NCI-H2171 (cell line): ENCODE measurements around the gene CELF4.
"Not testable (repeated sequence)": the region's sequence is repeated elsewhere in the genome, so short reads cannot be mapped to it uniquely, and the experiment has no call there.

Experiments used
- DNase-seq: peaks from one replicate; lab custom pipeline; 2025; lab: John Stamatoyannopoulos, UW

Gene CELF4

GRCh38 chr18:37390687-37391086 lies 174.9 kb downstream of the CELF4 start:
- no peak for DNase-seq

GRCh38 chr18:37389684-37390368 lies 175.8 kb downstream of the CELF4 start:
- no peak for DNase-seq

GRCh38 chr18:37389041-37389440 lies 176.6 kb downstream of the CELF4 start:
- DNase-seq = no peak

DNA sequence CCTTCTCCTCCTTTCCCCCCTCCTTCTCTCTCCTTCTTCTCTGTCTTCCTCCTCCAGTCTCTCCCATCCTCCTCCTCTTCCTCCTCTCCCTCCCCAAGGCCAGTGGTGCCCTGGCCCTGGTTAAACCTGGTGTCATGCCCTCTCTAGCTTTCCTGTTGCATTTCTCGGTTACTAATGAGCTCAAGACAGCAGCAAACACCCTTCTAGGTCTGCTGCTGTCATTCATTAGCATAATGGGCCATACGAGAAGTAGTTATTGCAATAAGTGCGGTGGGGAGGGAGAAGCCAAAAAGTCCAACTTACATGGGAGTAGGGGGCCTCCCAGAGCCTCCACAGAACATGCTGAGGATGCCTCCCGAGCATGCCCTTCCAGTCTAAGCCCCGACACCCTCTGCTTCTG lies 177.2 kb downstream of the CELF4 start:
- no peak for DNase-seq

DNA sequence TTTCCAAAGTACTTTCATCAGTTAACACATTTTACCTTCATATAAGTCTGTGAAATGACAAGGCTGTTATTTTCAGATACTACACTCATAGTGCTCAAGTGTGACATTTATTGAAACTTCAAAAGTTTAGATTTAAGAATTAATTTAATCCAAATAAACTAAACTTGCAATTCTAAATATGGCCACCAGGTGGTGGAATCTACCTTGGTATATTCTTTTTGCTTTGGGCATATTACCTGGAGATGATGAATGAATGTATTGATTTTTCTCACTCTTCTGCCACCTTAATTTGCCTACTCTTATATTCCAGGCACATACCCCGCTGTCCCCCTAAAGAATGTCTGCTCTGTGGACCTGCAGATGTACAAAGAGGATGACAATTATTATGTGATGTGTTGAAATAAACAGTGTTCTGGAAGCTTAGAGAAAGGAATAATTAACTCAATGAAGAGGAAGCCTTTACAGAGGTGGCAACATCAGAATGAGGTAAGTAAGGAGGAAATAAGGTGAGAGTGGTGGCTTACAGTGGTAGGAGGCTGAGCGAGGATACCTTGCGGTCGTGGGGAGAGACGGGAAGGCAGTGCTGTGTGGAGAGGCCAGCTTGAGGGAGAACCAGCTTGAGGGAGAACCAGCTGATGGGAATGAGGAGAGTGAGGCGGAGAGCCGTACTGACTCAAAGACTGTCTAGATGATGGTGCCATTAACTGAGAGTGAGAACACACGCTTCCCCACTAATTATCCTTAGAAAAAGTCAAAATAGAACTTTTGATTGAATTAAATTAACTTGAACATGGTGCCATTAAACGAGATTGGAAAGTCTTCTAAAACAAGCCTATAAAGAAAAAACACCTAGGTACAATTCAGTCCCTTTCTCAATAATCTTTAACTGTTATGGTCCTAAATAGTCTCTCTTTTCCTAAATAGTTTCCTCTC lies 179.5 kb downstream of the CELF4 start:
- no peak for DNase-seq

- DNase-seq = no peak
Observed at GRCh38 chr18:37383846-37384595, 181.6 kb downstream of the CELF4 start.

GRCh38 chr18:37383036-37383785 lies 182.4 kb downstream of the CELF4 start:
- no peak for DNase-seq

- no peak for DNase-seq
Observed at GRCh38 chr18:37381554-37381953, 184.0 kb downstream of the CELF4 start.

DNA sequence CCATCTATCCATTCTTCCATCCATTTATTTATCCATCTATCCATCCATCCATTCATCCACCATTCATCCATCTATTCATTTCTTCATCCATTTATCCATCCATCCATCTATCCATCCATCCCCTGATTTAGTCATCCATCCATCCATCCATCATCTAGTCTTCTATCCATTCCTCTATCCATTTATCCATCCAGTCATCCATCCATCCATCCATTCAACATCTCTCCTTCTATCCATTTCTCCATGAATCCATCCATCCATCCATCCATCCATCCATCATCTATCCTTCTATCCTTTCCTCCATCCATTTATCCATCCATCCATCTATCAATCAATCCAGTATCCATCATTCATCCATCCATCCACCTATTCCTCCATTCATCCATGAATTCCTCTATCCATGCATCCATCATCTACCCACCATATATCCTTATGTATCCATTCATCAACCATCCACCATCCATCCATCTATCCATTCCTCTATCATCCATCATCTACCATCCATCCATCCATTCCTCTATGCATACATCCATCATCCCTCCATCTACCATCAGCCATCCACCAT lies 185.0 kb downstream of the CELF4 start:
- DNase-seq = no peak

DNA sequence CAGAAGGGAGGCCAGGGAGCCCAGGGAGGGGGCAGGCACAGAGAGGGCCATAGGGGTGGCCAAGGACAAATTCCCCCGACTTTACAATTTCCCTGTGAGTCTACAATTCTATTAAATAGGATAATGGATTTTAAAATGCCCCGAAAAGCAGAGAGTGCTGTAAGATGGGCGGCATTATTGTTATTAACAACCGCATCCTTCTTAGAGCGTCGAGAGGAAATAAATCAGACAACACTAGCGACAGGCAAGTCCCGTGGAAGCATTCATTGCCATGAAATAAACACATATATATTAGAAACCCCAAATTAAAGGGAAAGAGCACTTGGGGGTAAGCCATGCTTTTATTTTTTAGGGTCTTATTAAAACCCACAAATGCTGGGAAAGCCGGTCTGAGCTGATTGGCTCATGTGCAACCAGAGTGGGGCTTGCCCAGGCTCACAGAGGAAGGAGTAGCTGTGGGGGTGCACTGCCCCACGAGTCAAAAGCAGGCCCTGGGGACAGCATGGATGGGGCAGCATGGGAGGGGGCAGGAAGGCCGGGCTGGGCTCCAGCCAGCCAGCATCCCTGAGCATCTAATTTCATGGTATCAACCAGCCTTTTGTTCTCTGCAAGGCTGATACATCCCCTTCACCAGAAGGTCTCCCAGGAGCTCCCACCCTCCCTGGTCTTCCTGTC lies 187.1 kb downstream of the CELF4 start:
- no peak for DNase-seq

GRCh38 chr18:37375181-37375580 lies 190.4 kb downstream of the CELF4 start:
- no peak for DNase-seq

GRCh38 chr18:37368110-37368954 lies 197.3 kb downstream of the CELF4 start:
- DNase-seq = no peak

- no peak for DNase-seq
Observed at GRCh38 chr18:37364237-37364636, 201.4 kb downstream of the CELF4 start.

DNA sequence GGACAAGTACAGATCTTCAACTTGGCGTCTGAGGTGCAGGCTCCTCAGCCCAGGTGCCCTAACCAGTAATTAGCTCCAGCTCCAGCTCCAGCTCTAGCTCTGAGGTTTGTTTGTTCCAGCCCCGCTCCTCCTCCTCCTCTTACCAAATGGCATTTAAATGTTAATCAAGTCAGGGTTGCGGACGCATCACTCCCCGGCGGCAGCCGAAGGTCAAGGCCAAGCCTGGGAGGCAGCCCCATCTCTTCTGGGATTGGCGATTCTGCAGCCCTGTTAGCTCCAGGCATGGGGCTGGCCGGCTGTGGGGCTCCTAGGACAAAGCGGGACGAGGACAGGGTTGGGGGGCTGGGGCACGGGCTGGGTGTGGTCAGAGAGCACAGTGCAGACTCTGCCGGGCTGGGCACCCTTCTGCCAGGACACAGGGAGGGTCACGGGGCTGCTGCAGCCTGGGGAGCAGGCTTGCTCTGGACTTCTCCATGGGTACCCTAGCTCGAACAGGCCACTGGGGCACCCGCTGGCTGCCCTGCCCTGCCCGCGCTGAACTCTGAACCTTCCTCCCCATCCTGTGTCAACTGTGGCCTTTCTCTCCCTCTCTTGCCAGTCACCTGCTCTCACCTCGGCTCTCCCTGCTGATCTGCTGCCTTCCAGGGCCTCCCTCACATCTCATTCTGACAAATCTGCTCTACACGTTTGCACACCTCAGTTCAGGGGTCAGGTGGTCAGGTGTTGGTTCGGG lies 203.3 kb downstream of the CELF4 start:
- no peak for DNase-seq

DNA sequence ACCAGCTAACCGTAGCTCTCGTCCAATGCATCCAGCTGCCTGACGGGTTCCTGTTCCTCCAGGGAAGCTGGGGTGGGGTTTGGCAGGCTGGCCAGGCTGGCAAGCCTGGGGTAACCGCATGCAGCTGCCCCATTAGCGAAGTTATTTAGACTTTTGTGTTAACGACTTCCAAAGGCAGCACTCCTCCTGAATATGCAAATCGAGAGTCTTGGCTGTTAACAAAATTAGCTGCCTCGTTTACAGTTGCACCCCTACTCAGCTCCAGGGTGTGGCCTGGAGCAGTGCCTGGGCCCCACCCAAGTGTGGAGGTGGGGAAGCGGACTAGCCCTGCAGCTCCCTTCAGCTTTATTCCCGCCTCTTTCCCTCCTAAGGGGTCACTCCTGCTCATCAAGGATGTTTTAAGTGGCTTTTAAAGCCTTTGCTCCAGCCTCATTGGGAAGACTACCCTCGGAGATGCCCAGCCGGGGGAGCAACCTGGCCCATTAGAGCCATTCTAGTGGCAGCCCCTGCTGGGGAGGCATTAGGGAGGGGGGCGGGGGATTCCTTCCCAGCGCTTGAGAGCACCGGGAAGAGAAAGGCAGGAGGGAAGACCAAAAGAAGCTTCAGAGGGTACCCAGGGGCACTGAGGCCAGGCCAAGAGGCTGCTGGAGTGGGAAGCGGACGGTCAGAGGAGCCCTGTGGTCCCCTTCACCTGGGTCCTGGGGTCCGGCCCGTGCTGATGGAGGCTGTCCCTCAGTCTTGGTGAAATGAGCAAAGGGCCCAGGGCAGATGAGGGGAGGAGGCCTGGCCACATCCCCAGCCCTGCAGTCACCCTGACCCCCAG lies 204.1 kb downstream of the CELF4 start:
- no peak for DNase-seq

DNA sequence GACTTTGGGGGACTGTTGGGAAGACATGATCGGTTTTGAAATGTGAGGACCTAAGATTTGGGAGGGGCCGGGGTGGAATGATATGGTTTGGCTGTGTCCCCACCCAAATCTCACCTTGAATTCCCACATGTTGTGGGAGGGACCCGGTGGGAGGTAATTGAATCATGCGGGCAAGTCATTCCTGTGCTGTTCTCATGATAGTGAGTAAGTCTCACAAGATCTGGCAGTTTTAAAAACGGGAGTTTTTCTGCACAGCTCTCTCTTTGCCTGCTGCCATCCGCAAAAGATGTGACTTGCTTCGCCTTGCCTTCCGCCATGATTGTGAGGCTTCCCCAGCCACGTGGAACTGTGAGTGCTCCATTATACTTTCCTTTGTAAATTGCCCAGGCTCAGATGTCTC lies 207.5 kb downstream of the CELF4 start:
- not testable (repeated sequence) for DNase-seq

GRCh38 chr18:37355772-37356171 lies 209.8 kb downstream of the CELF4 start:
- DNase-seq = no peak

DNA sequence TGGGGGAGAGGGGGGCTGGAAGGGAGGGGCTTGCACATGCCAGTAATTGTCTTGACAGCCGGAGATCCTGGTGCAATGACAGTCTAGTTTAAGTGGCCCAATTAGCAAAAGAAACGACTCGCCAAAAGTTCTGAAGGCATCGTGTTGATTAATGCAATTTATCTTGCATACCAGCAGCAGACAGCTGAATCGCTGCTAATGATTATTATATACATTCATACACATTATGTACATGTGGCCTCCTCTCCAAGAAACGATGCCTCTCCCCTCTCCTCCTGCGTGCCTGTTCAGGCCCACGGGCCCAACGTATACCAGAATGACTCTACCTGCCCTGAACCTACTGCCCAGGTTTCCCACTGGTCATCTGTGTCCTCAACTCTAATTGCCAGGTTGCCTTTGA lies 214.5 kb downstream of the CELF4 start:
- no peak for DNase-seq
